PC-3 (cell line): Measurements from ENCODE around the gene NUDT7. TPM values are rescaled to one million over a fixed set of nuclear protein-coding genes. Genes with fewer than 3 reads are reported as not detected.

ENCODE experiments used
- ATAC-seq: fragments of 200-7000 bp; cut with Tn5 transposase; 2 replicates; pipeline ENCODE4 v1.9.1; 2020; ENCODE audit warnings: mild to moderate bottlenecking, moderate library complexity
- BruUV-seq: library from RNA; stranded (reverse); fragments of 400-500 nt; replicated peaks from 2 replicates; lab custom pipeline; 2021; lab: Mats Ljungman, UMichigan
- CTCF ChIA-PET: fragments of 300-600 bp; sonication (Branson Sonifier 250); formaldehyde crosslinking; loops from one replicate; lab custom pipeline; 2022; ENCODE audit warnings: antibody characterized with exemption; lab: Charles Lee
- POLR2A ChIA-PET: fragments of 300-600 bp; sonication (Branson Sonifier 250); formaldehyde crosslinking; loops from one replicate; lab custom pipeline; 2022; ENCODE audit warnings: antibody characterized with exemption; ENCODE audit not compliant: unreplicated experiment; lab: Charles Lee
- DNase-seq: peaks from one replicate; pipeline ENCODE4 v3.0.0-alpha.2; 2015
- H2AFZ ChIP-seq: fragments of 300-600 bp; sonication (generic); 2 replicates; pipeline ENCODE4 v1.6.0; 2016; ENCODE audit warnings: antibody characterized with exemption, low read length
- H3F3A ChIP-seq: fragments of 300-600 bp; sonication (generic); one replicate; pipeline ENCODE4 v1.6.0; 2017; ENCODE audit warnings: antibody characterized with exemption, low read length, control low read depth, mild to moderate bottlenecking; ENCODE audit not compliant: unreplicated experiment
- H3K27ac ChIP-seq: fragments of 300-600 bp; sonication (generic); 2 replicates; pipeline ENCODE4 v1.5.1; 2016; ENCODE audit warnings: mild to moderate bottlenecking, low read length
- H3K27me3 ChIP-seq: fragments of 300-600 bp; sonication (generic); 2 replicates; pipeline ENCODE4 v1.6.1; 2016; ENCODE audit warnings: low read length, mixed read lengths
- H3K36me3 ChIP-seq: fragments of 300-600 bp; sonication (generic); 2 replicates; pipeline ENCODE4 v1.6.1; 2016; ENCODE audit warnings: low read depth, mixed run types, low read length, mixed read lengths
- H3K4me1 ChIP-seq: fragments of 300-600 bp; sonication (generic); 2 replicates; pipeline ENCODE4 v1.5.1; 2016; ENCODE audit warnings: low read length; ENCODE audit not compliant: insufficient read depth
- H3K4me2 ChIP-seq: fragments of 300-600 bp; sonication (generic); 2 replicates; pipeline ENCODE4 v1.6.0; 2016; ENCODE audit warnings: low read length
- H3K4me3 ChIP-seq: fragments of 300-600 bp; sonication (generic); 2 replicates; pipeline ENCODE4 v1.5.1; 2016; ENCODE audit warnings: mild to moderate bottlenecking, low read length, mixed read lengths
- H3K79me2 ChIP-seq: fragments of 300-600 bp; sonication (generic); 2 replicates; pipeline ENCODE4 v1.6.1; 2017; ENCODE audit warnings: low read length, mixed read lengths
- H3K9ac ChIP-seq: fragments of 300-600 bp; sonication (generic); 2 replicates; pipeline ENCODE4 v1.6.0; 2016; ENCODE audit warnings: mild to moderate bottlenecking, low read length
- H3K9me2 ChIP-seq: fragments of 300-600 bp; sonication (generic); replicated peaks from 2 replicates; pipeline ENCODE4 v1.6.1; 2016; ENCODE audit warnings: mixed run types, low read length, mixed read lengths
- H3K9me3 ChIP-seq: fragments of 300-600 bp; sonication (generic); 2 replicates; pipeline ENCODE4 v1.6.1; 2016; ENCODE audit warnings: low read length, mixed read lengths
- H4K20me1 ChIP-seq: fragments of 300-600 bp; sonication (generic); 2 replicates; pipeline ENCODE4 v1.6.1; 2016; ENCODE audit warnings: low read length, mixed read lengths
- EZH2 ChIP-seq: fragments of 300-600 bp; sonication (generic); IDR thresholded peaks from one replicate; pipeline ENCODE4 v1.6.1; 2017; ENCODE audit warnings: antibody characterized with exemption, mild to moderate bottlenecking, low read length; ENCODE audit not compliant: unreplicated experiment
- EZH2phosphoT487 ChIP-seq: fragments of 300-600 bp; sonication (generic); IDR thresholded peaks from 2 replicates; pipeline ENCODE4 v1.6.1; 2018; ENCODE audit warnings: mild to moderate bottlenecking, antibody characterized with exemption, low read length, borderline replicate concordance
- intact Hi-C: fragments of 100-400 bp; cut with micrococcal nuclease; formaldehyde crosslinking; loops from 2 replicates; pipeline ENCODE4 v1.9.0; 2023
- total RNA-seq: library from RNA; depleted of rRNA; stranded (reverse); fragments of >200 nt; gene quantifications from 2 replicates; pipeline ENCODE4 v1.2.3, GENCODE V29; 2014
- TF ChIP-seq, protein P1 (sequence below): fragments of 300-600 bp; sonication (generic); conservative IDR thresholded peaks from 2 replicates; pipeline ENCODE4 v1.5.1; 2017; ENCODE audit warnings: antibody characterized with exemption, low read depth, mild to moderate bottlenecking, low read length

The NUDT7 gene
- total RNA-seq, 1 experiment from 2014 or later, result not detected

GRCh38 chr16:77780378-77780837 is 58.1 kb downstream of the NUDT7 start:
- TF ChIP-seq EZH2, result no peak
- TF ChIP-seq, protein P1, sequence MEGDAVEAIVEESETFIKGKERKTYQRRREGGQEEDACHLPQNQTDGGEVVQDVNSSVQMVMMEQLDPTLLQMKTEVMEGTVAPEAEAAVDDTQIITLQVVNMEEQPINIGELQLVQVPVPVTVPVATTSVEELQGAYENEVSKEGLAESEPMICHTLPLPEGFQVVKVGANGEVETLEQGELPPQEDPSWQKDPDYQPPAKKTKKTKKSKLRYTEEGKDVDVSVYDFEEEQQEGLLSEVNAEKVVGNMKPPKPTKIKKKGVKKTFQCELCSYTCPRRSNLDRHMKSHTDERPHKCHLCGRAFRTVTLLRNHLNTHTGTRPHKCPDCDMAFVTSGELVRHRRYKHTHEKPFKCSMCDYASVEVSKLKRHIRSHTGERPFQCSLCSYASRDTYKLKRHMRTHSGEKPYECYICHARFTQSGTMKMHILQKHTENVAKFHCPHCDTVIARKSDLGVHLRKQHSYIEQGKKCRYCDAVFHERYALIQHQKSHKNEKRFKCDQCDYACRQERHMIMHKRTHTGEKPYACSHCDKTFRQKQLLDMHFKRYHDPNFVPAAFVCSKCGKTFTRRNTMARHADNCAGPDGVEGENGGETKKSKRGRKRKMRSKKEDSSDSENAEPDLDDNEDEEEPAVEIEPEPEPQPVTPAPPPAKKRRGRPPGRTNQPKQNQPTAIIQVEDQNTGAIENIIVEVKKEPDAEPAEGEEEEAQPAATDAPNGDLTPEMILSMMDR, result no peak
- no peak for TF ChIP-seq EZH2phosphoT487
- ATAC-seq (no peak), DNase-seq (peak; percentile 23)
- CTCF ChIA-PET, result no interaction called here
- no peaks in the 10 kb centered on the region for H3K79me2 ChIP-seq
- no peaks in the 10 kb centered on the region for H3K4me1 ChIP-seq
- no peaks in the 10 kb centered on the region for H3K27me3 ChIP-seq
- no peak overlapping the region for H3K4me3 ChIP-seq
- H3K4me2 ChIP-seq, result no peak overlapping the region
- no peak overlapping the region for H2AFZ ChIP-seq
- intact Hi-C loops, result no loop called here
- H3K9me2 ChIP-seq, result no peaks in the 10 kb centered on the region
- no peaks in the 10 kb centered on the region for H3K9me3 ChIP-seq
- H3K27ac ChIP-seq, result no peak overlapping the region
- no peaks in the 10 kb centered on the region for H4K20me1 ChIP-seq
- no peaks in the 10 kb centered on the region for H3F3A ChIP-seq
- POLR2A ChIA-PET, result no interaction called here
- no TSS peak for BruUV-seq
- no peak overlapping the region for H3K9ac ChIP-seq
- H3K36me3 ChIP-seq, result no peaks in the 10 kb centered on the region

- ChIA-PET POLR2A (no interaction called here), CTCF (no interaction called here)
- no peak for DNase-seq
- Histone ChIP-seq H3K79me2 (no peaks in the 10 kb centered on the region), H3K9ac (no peak overlapping the region), H3K9me3 (no peaks in the 10 kb centered on the region), H3K36me3 (no peaks in the 10 kb centered on the region), H3K4me2 (no peak overlapping the region), H3K9me2 (no peaks in the 10 kb centered on the region), H3F3A (no peaks in the 10 kb centered on the region), H3K4me3 (no peak overlapping the region), H3K27me3 (no peaks in the 10 kb centered on the region), H3K4me1 (no peaks in the 10 kb centered on the region), H3K27ac (no peak overlapping the region), H4K20me1 (no peaks in the 10 kb centered on the region), H2AFZ (no peak overlapping the region)
- no TSS peak for BruUV-seq
- intact Hi-C loops, result no loop called here
- TF ChIP-seq, protein P1, result no peak
- TF ChIP-seq EZH2phosphoT487 (no peak), EZH2 (no peak)
- no peak for ATAC-seq
These were observed 58.8 kb downstream of the NUDT7 start for GRCh38 chr16:77781091-77781490.

GRCh38 chr16:77782694-77783093 is 60.4 kb downstream of the NUDT7 start:
- TF ChIP-seq EZH2phosphoT487 (no peak), EZH2 (no peak)
- TF ChIP-seq, protein P1, result no peak
- Histone ChIP-seq H3K36me3 (no peaks in the 10 kb centered on the region), H3F3A (no peaks in the 10 kb centered on the region), H2AFZ (no peak overlapping the region), H3K9ac (no peak overlapping the region), H3K27me3 (no peaks in the 10 kb centered on the region), H3K9me2 (no peaks in the 10 kb centered on the region), H3K27ac (no peak overlapping the region), H3K79me2 (no peaks in the 10 kb centered on the region), H3K9me3 (no peaks in the 10 kb centered on the region), H3K4me2 (no peak overlapping the region), H3K4me1 (no peaks in the 10 kb centered on the region), H3K4me3 (no peak overlapping the region), H4K20me1 (no peaks in the 10 kb centered on the region)
- DNase-seq (no peak), ATAC-seq (no peak)
- POLR2A ChIA-PET, result no interaction called here
- CTCF ChIA-PET, result no interaction called here
- intact Hi-C loops, result no loop called here
- no TSS peak for BruUV-seq
